Psoas muscle (tissue), 8 donors: ENCODE measurements around the gene AGA. TPM values are rescaled to one million over a fixed set of nuclear protein-coding genes. Genes with fewer than 3 reads are reported as not detected.

Experiments
- ATAC-seq, 4 donors: fragments of 200-7000 bp; cut with Tn5 transposase; one replicate each; pipeline ENCODE4 v1.9.1; 2020; ENCODE audit warnings: moderate library complexity in 3 of 4, mild to moderate bottlenecking in 2 of 4
- DNase-seq, 2 donors: peaks; one replicate each; pipeline ENCODE4 v3.0.0-alpha.2; 2020
- H3K27ac ChIP-seq: fragments of 200-600 bp; one replicate; pipeline ENCODE4 v1.8.0; 2022
- H3K27me3 ChIP-seq, 3 donors: fragments of 200-600 bp in 1 of 3; one replicate each; pipeline versions ENCODE4 v1.6.1 to v1.8.0; 2013 to 2022; ENCODE audit warnings: low read length in 2 of 3, mild to moderate bottlenecking in 2 of 3, moderate library complexity in 1 of 3; ENCODE audit not compliant: insufficient read depth in 3 of 3
- H3K36me3 ChIP-seq, 2 donors: fragments of 200-600 bp in 1 of 2; one replicate each; pipeline versions ENCODE4 v1.6.1 to v1.8.0; 2013 to 2022; ENCODE audit warnings: low read depth in 1 of 2, mild to moderate bottlenecking in 1 of 2, moderate library complexity in 1 of 2; ENCODE audit not compliant: insufficient read depth in 1 of 2
- H3K4me1 ChIP-seq: fragments of 200-600 bp; one replicate; pipeline ENCODE4 v1.8.0; 2022
- H3K4me3 ChIP-seq: fragments of 200-600 bp; one replicate; pipeline ENCODE4 v1.8.0; 2022; ENCODE audit warnings: mild to moderate bottlenecking
- H3K9me3 ChIP-seq: fragments of 200-600 bp; one replicate; pipeline ENCODE4 v1.8.0; 2022
- WGBS, 3 donors: extraction: QIAGEN DNeasy Blood & Tissue Kit; methylation state at CpG; one replicate each; pipeline versions ENCODE4 v1.1.6 to v1.1.7; 2013; 5-methylcytosine and 5-hydroxymethylcytosine counted together
- intact Hi-C, 2 donors: fragments of 100-400 bp; cut with DNase I; formaldehyde crosslinking; loops; one replicate each; pipeline versions ENCODE4 v1.11.0 to v1.14.2; 2022
- polyA plus RNA-seq, 3 donors: library from polyadenylated mRNA; stranded (reverse); fragments of 200-250 nt; gene quantifications; one replicate each; pipeline ENCODE4 v1.2.3, GENCODE V29; 2013
- total RNA-seq, 4 donors: library from RNA; stranded (reverse); fragmentation: NEBNext Ultra II Directional in 2 of 4; extraction: Animal tissue kit (Norgen Biotek cat#: 25700) in 2 of 4; gene quantifications; one replicate each; pipeline versions ENCODE4 v1.2.1 to v1.2.4, GENCODE V29; 2021 to 2023
- TF ChIP-seq, protein P1 (sequence below): fragments of 200-600 bp; IDR thresholded peaks from one replicate; pipeline ENCODE4 v1.8.0; 2022; ENCODE audit warnings: antibody characterized with exemption
- donor health status: healthy with polysubstance abuse.
- donor health status: DM: no; HTN: no; CAD: no; lungs with moderate emphysema.
- donor health status: Bipolar disorder and iron deficiency.
- donor health status: healthy.
- donor health status: DM: yes; HTN: yes; CAD: no.
- donor health status: DM: no; HTN: no; CAD: no.
- donor health status: DM: no; HTN: no; CAD: no.
- donor health status: DM: yes; HTN: yes; CAD: no.

AGA gene
- total and polyA plus RNA-seq, 7 donors, result 3.5 to 6.7 (median 5.7) TPM

DNA sequence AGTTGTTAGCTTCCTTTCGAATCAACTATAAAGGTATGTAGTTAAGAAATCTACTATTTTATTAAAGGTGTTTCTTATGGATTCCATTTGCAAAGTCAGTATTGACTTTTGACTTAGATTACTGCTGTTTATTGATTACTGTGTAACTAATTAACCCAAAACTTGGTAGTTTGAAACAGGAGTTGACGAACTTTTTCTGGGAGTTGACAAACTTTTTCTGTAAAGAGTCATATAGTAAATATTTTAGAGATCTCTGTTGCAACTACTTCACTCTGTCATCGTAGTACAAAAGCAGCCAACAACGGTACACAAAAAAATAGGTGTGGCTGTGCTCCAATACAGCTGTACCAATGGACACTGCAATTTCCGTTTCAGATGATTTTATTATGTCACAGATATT, 30.2 kb downstream of the AGA start:
- Histone ChIP-seq H3K36me3 (no peaks in the 10 kb centered on the region), H3K4me3 (no peak overlapping the region), H3K27ac (no peak overlapping the region), H3K9me3 (no peaks in the 10 kb centered on the region), H3K4me1 (no peaks in the 10 kb centered on the region), H3K27me3 (no peaks in the 10 kb centered on the region)
- DNase-seq (no peak), ATAC-seq (no peak)
- intact Hi-C loops, result no loop called here
- WGBS, 3 donors, result 57 to 63% (median 58%) methylated on average over 5 of the region's 5 CpGs
- TF ChIP-seq, protein P1, sequence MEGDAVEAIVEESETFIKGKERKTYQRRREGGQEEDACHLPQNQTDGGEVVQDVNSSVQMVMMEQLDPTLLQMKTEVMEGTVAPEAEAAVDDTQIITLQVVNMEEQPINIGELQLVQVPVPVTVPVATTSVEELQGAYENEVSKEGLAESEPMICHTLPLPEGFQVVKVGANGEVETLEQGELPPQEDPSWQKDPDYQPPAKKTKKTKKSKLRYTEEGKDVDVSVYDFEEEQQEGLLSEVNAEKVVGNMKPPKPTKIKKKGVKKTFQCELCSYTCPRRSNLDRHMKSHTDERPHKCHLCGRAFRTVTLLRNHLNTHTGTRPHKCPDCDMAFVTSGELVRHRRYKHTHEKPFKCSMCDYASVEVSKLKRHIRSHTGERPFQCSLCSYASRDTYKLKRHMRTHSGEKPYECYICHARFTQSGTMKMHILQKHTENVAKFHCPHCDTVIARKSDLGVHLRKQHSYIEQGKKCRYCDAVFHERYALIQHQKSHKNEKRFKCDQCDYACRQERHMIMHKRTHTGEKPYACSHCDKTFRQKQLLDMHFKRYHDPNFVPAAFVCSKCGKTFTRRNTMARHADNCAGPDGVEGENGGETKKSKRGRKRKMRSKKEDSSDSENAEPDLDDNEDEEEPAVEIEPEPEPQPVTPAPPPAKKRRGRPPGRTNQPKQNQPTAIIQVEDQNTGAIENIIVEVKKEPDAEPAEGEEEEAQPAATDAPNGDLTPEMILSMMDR, result no peak

DNA sequence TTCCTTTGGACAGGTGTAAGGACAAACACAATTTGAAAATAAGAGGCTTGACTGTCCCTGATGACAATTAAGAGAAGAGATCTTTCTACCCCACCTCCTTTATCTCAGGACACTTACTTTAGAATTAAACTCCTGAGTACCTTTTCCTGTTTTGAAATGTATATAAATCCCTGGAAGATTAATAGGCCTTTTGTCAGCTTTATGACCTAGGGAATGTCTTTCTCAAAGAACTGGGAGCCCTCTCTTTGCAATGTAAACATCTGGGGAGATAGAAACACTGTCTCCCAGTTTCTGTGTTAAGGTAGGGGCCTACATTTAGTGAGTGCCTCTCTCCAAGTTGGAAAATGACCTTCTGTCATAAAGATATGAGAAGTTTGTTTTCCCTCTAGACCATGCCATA, 31.7 kb downstream of the AGA start:
- H3K9me3 ChIP-seq, result no peaks in the 10 kb centered on the region
- no peak overlapping the region for H3K27ac ChIP-seq
- intact Hi-C loops, result no loop called here
- no peaks in the 10 kb centered on the region for H3K27me3 ChIP-seq
- no peaks in the 10 kb centered on the region for H3K4me1 ChIP-seq
- ATAC-seq, result no peak
- DNase-seq, result no peak
- TF ChIP-seq, protein P1, result no peak
- H3K36me3 ChIP-seq, result no peaks in the 10 kb centered on the region
- no peak overlapping the region for H3K4me3 ChIP-seq

DNA sequence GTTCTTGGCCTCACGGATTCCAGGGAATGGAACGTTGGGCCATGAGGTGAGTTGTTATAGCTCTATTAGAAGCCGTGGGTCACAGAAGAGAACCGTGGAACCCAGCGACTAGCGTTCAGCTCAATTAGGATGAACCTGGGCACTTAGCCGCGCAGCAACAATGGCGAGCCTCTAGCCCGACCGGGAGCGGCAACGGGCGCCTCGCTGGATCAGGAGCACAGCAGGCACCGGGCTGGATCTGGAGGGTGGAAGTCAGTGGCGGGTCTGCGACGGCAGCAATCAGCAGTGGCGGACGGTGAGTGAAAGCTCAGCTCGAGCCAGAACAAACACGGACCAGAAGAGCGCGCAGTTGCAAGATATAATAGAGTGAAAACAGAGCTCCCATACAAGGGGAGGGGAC, 34.2 kb downstream of the AGA start:
- Histone ChIP-seq H3K9me3 (no peaks in the 10 kb centered on the region), H3K27me3 (no peaks in the 10 kb centered on the region), H3K4me3 (no peak overlapping the region), H3K4me1 (no peaks in the 10 kb centered on the region), H3K27ac (no peak overlapping the region), H3K36me3 (no peaks in the 10 kb centered on the region)
- ATAC-seq, result no peak
- intact Hi-C loops, result no loop called here
- no peak for DNase-seq
- TF ChIP-seq, protein P1, result no peak
- WGBS, 3 donors, result 96% methylated on average over 24 to 25 of the region's 25 CpGs

DNA sequence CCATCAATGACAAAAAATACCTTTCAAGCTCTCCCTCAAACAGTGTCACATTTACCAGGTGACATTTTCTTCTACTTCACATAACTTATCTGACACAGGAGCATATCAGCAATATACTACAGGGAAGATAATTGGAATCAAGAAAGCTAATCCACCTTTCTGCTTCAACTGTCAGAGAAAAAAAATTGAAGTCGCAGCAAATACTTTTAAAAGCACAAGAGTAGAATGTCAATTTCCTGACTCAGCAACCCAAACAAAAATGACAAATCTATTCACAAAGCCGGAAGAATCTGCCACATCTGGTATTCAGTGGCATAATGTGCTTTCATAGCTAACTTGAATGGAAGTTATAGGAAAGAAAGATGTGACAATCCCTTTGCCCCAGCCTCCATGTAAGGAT, 36.7 kb downstream of the AGA start:
- no peak for DNase-seq
- H3K4me1 ChIP-seq, result no peaks in the 10 kb centered on the region
- WGBS, 3 donors, result 67 to 82% (median 81%) methylated on average over 2 of the region's 2 CpGs
- no peak overlapping the region for H3K4me3 ChIP-seq
- H3K27me3 ChIP-seq, result no peaks in the 10 kb centered on the region
- TF ChIP-seq, protein P1, result no peak
- intact Hi-C loops, result no loop called here
- no peak for ATAC-seq
- no peaks in the 10 kb centered on the region for H3K36me3 ChIP-seq
- no peak overlapping the region for H3K27ac ChIP-seq
- H3K9me3 ChIP-seq, result no peaks in the 10 kb centered on the region

DNA sequence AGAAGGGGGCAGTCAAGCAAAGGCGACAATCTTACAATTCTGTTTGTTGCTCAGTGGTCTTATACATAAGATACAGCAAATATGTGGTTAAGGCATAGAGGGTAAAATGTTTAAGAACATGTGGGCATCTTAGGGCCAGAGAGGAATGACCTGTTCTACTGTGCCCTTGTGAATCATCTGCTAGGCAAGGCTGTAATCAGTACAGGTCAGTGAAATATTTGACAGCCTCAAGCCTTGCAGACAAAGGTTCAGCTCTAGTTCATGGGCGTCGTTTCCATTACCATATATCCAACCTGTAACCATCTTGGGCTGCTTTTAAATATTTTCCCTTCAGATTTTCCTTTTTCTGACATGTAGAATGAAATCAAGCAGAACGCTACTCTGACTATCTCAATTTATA, 37.3 kb downstream of the AGA start:
- Histone ChIP-seq H3K36me3 (no peaks in the 10 kb centered on the region), H3K4me1 (no peaks in the 10 kb centered on the region)
- TF ChIP-seq, protein P1, result no peak

More for the DNA sequence above, 37.3 kb downstream of the AGA start:
- 85 to 91% (median 89%) methylated on average over 4 of the region's 4 CpGs for WGBS, 3 donors
- no peak overlapping the region for H3K27ac ChIP-seq
- intact Hi-C loops, result no loop called here
- no peak for DNase-seq
- H3K4me3 ChIP-seq, result no peak overlapping the region
- no peak for ATAC-seq
- H3K27me3 ChIP-seq, result no peaks in the 10 kb centered on the region
- H3K9me3 ChIP-seq, result no peaks in the 10 kb centered on the region
